Measurements from ENCODE around the gene ATXN7L1.

DNA sequence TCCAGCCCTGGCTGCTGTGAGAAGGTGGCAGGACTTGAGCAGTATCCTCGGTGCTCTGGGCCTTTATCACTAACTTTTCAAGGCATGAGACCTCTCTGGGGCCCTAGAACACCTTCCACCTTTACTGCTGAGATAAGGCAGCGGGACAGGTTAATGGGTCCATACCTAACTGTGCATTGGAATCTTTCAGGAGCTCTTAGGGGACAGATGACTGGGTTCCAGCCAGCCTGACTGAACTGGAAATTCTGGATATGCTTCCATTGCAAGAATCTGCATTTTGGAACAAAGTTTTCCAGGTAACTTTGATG lies 73.0 kb downstream of the ATXN7L1 start:
- TF ChIP-seq, protein P1, sequence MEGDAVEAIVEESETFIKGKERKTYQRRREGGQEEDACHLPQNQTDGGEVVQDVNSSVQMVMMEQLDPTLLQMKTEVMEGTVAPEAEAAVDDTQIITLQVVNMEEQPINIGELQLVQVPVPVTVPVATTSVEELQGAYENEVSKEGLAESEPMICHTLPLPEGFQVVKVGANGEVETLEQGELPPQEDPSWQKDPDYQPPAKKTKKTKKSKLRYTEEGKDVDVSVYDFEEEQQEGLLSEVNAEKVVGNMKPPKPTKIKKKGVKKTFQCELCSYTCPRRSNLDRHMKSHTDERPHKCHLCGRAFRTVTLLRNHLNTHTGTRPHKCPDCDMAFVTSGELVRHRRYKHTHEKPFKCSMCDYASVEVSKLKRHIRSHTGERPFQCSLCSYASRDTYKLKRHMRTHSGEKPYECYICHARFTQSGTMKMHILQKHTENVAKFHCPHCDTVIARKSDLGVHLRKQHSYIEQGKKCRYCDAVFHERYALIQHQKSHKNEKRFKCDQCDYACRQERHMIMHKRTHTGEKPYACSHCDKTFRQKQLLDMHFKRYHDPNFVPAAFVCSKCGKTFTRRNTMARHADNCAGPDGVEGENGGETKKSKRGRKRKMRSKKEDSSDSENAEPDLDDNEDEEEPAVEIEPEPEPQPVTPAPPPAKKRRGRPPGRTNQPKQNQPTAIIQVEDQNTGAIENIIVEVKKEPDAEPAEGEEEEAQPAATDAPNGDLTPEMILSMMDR (IDR thresholded peaks at IDR 0.05): no peak
- no peak for TF ChIP-seq SP1 (CRISPR knock-in tag; conservative IDR thresholded peaks at IDR 0.05)
- TF ChIP-seq, protein P2, sequence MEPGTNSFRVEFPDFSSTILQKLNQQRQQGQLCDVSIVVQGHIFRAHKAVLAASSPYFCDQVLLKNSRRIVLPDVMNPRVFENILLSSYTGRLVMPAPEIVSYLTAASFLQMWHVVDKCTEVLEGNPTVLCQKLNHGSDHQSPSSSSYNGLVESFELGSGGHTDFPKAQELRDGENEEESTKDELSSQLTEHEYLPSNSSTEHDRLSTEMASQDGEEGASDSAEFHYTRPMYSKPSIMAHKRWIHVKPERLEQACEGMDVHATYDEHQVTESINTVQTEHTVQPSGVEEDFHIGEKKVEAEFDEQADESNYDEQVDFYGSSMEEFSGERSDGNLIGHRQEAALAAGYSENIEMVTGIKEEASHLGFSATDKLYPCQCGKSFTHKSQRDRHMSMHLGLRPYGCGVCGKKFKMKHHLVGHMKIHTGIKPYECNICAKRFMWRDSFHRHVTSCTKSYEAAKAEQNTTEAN (CRISPR knock-in tag; IDR thresholded peaks at IDR 0.05): no peak
- no peak for TF ChIP-seq MXD4 (CRISPR knock-in tag; IDR thresholded peaks at IDR 0.05; ENCODE audit: borderline replicate concordance)
